Measurements from ENCODE around the gene MMP12. TPM values are rescaled to one million over a fixed set of nuclear protein-coding genes. Genes with fewer than 3 reads are reported as not detected.

MMP12 gene
- total RNA-seq, 1 donor from 2014 or later = not detected

DNA sequence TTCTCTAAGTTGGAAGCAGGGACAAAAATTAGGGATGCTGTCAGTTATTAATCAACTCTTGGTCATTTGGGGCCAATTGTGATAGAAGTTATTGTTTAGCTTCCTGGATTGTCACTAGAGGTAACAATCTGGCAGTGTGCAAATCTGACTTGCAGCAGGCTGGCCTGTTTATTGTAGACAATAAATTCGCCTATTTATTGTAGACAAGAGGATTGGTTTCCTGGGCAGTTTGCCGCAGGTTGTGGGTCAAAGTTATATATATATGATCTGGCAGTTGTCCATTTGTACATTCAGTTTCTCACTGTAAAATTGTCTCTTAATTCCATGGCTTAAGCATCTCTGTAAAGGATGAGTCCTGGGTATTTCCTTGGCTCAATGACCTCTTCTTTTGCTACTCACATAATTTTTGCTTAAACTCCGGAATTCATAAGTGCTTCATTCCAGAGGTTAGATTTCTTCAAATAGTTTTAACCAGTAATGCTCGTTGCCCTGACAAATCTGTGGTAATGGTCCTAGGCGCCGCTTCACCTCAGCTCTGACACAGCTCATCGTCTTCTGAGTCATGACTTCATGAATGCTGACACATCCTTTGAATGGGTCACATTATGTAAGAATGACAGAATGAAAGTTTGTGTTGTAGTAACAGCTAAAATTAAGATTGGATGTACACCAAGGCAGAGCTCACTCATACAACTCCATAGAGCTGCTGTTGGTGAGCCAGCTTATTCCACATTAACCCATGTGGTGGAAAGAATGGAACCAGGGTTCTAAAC, 23.6 kb downstream of the MMP12 start:
- intact Hi-C loops (cut with micrococcal nuclease) = no loop called here

DNA sequence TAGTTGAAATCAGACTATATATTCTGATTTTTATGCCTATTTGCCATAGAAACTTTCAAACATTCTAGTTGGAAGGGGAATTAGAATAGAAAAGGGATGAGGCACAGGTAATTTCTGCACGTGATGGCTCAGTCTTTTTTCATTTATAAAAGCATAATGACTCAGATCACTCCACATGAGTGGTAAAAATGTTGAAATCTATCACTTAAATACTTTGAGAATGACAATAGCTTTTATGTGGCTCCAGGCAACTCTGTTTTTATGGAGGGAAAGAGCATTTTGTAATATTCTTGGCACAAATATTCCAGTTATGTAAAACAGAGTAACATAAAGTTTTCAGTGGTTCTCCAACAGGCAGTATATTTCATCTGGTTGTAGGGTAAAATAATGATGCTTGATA, 25.5 kb downstream of the MMP12 start:
- intact Hi-C loops (cut with micrococcal nuclease) = no loop called here

DNA sequence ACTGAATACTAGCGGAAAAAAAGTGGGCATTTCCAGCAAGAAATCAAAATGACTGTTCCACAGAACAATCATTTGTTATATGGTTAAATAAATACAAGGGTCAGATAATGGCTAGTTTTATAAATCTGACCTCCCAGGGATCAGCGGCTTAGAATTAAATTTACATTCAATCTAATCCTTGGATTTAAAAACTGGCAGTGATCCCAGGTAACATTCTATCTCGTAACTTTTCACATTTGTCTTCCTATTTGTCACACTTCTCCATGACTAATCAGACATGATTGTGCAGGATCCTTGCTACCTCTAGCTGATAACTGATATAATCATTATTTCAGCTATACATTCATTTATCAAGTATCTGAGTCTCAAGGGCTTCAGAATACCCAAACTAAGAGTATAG, 28.5 kb downstream of the MMP12 start:
- intact Hi-C loops (cut with micrococcal nuclease) = no loop called here

DNA sequence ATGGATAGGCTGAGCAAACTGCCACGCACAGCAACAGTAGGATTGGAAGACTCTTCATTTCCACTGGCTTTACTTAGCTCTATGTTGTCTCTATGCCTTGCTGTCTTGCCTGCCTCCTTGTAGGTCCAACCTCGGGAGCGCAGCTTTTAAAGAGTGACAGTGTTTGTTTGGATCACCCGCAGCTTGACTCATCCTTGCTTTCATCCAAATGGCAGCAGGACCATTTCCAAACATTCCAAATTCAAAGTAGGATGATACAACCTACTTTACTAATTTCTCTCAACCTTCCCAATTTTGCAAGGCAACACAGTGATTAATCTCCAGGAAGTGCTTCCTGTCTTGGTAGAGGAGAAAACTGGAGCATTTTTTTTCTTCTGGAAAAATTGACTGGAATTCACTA, 31.3 kb downstream of the MMP12 start, which contains the start of gene MMP3:
Gene MMP3 (minus strand): TSS at position 121 of the 400 bp plus-strand sequence. CDS start 63 bp downstream, at position 58.
- intact Hi-C loops (cut with micrococcal nuclease) = no loop called here

DNA sequence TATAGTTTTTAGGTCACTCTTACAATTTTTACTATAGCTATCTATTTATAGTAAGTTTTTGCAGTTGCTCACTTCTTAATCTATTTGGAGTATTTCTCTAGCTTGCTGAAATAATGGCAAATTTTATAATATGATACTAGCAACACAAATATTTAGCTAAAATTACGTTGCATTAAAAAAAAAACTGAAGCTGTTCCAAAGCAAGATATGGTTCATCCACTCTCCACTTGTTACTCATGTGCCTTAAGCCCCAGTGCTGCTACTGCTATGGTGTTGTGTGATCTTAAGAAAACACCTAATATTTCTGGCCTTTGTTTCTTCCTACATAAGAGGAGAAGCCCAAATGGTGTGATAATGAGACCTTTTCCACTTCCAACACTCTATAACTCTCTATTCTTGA, 31.9 kb downstream of the MMP12 start:
- intact Hi-C loops (cut with micrococcal nuclease) = no loop called here

DNA sequence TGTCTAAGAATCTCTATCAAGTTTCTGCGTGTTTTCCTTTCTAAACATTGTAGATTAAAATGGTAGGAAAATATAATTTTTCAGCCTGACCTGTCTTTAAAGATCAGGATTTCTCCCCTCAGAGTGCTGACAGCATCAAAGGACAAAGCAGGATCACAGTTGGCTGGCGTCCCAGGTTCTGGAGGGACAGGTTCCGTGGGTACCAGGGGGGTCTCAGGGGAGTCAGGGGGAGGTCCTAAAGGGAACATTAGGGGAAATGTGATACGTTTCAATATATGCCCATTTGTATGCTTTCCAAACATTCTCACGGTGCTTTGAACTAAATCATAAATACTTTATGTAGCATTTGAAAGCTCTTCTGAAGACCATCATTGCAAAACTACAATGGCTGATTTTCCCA, 34.8 kb downstream of the MMP12 start:
- intact Hi-C loops (cut with micrococcal nuclease) = no loop called here

DNA sequence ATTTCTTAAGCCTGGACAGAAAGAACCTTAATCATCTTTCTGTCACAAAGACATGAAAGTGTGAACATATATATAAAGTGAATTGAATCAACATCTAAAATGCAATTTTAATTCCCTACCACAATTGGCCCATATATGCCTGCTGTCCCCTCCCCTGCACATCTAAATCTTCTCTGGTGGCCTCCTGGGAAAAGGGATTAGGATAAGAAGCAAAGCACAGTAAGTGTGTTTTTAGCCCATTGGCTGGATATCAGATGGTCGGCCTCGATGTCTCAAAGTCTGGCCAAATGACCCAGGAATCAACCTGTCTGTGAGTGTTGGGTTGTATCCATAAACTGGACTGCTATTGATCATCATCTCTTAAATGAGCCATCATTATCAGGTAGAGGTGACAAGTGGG, 37.1 kb downstream of the MMP12 start:
- intact Hi-C loops (cut with micrococcal nuclease) = no loop called here

DNA sequence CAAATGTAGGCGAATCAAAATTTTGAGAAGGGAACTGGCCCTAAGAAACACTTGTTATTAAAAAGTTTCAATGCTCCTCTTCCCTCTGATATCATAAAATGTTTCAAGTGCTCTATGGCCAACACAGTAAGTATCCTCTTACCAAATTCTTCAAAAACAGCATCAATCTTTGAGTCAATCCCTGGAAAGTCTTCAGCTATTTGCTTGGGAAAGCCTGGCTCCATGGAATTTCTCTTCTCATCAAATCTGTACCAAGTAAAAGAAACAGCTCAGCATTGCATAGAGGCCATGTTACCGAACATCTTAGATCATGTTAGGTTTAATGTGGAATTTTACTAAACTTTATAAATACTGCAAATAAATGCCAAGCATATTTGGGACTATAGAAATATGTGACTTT, 37.6 kb downstream of the MMP12 start:
- intact Hi-C loops (cut with micrococcal nuclease) = no loop called here

DNA sequence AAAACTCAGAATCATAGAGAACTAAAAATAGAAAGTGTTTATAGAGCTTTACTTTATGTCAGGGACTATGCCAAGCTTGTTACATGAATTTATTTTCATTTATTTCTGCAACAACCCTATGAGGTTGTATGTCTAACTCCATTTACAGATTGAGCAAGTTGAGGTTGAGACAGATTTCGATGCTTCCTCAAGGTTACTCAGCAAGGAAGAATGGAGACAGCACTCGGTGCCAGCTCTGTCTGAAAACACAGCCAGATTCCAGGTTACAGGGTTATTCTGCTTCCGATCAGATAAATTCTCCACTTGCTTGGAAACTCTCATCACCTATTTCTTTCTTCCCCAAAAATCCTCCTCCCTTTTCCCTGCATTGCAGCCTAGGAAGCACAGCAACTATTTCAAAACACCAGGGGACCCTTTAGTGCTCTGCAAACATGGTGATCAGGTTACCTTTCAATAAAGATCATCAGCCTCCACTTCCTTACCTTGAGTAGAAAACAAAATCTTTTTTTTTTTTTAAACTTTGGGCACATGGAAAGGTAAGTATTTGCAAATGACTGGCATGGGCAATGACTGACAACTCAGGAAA, 38.4 kb downstream of the MMP12 start:
- intact Hi-C loops (cut with micrococcal nuclease) = no loop called here

DNA sequence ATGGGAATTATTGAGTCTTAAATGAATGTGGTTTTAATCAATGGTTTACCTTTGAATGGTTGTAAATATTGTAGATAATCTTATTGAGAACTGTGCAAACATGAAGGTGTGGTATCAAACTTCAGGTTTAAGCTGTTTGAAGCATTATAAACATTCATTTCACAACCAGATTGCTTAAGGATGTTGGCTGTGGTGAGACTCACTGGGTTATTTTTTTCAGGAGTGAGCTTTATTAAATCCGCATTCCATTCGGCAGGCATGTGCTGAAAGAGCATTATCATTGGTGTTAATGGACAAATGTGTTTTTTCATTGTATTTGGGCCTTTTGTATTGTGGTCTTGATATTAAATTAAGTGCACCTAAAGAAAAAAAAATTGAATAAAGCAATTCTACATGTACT, 41.1 kb downstream of the MMP12 start:
- intact Hi-C loops (cut with micrococcal nuclease) = loop anchor here (5.0 kb wide), 2 partner anchors 109 to 224 kb away; no protein-coding TSS in a partner anchor

DNA sequence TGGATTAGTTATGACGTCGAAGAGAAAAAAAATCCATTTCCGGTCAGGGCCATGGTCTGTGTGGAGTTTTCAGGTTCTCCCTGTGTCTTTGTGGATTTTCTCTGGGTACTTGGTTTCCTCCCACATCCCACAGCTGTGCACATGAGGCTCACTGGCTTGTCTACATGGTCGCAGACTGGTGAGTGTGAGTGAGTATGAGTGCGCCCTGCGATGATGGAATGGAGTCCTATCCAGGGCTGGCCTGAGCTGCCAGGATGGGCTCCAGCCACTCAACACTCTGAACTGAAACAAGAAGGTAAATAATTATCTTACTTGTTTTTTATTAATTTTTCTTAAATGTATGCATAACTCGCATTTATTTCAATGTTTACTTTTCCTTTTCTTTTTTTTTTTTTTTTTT, 42.2 kb downstream of the MMP12 start:
- intact Hi-C loops (cut with micrococcal nuclease) = loop anchor here (5.0 kb wide), 2 partner anchors 110 to 225 kb away; no protein-coding TSS in a partner anchor

DNA sequence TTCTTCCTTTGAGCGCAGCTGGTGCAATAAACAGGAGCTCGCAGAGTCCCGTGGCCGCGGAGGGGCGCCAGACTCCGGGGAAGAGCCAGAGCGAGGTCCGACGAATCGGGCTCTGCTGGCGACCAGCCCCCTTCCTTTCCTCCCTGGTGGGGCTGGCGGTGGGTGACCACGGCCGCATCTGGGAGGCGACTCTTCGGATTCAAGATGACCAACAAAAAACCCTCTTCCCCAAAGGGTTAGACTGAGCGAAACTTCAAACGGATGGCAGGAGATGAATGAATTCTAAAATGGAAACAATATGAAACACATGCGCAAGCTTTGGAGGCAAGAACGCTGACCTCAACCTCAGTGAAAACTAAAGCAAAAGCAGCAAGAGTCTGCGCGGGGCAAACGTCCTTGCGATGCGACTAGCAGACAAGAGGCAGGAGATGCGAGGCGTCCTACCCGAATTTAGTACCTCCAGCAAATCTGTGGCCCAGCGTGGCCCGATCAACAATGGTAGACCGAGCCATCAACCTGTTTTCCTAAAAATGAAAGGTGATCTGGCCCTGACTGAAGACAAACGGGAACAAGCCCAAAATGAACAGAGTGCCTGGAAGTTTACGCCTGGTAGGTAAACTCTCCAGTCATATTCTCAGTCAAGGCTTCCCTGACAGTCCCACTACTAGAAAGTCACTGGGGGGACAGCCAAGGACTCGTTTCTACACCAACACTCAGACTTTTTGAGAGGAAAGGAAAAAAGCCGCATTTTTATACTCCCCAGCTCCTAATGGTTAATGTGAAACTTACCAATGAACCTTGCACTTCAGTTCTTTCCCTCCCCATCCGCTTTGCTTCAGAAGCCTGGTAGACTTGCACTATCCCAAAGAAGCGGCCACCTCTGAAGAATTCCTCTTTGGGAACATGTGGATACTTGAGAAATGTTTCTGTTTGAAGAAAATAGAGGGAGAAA, 43.0 kb downstream of the MMP12 start:
- intact Hi-C loops (cut with micrococcal nuclease) = loop anchor here (5.0 kb wide), 2 partner anchors 111 to 226 kb away; no protein-coding TSS in a partner anchor

DNA sequence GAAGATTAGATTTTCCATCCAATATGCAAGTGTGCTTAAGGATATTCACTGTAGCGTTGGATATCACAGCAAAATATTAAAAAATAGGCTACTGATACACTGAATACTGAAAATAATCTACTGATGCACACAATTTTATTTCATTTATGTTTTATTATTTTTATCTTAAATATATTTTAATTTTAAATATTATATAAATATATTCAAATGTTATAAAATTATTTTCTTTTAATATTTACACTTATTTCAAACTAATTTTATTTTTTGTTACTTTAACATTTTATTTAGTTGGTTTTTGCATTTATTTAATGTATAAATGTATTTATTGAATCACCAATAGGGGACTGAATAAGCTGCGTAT, 43.7 kb downstream of the MMP12 start:
- intact Hi-C loops (cut with micrococcal nuclease) = loop anchor here (5.0 kb wide), 2 partner anchors 111 to 226 kb away; no protein-coding TSS in a partner anchor

DNA sequence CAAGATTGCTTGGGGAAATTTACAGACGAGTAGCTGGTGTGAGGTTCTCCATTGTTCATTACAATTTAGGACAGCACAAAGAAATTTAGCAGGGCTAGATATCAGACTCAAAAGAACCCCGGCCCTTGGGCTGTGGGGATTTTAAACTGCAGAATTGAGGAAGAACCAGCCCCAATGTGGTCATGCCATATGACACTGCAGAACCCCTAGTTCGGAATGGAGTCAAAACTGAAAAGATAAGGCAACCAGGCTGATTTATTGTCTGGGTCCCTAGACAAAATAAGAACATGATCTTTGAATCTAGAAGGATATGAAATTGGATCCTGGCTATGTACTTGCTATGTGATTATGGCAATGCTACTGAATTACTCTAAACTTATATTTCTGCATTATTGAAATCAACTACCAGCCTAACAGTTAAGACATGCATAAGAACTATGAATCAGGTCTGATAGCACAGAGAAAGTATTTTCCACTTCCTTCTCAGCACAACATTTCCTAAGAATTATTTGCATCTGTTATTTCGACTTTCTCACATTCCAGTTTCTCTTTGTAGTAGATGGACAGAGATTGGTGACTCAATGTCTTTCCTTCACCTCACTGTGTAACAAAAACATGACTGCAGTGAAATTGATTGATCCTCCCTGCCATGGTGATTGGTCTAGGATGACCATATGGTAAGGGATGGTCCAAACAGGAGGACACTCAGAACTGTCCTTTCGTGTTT, 44.6 kb downstream of the MMP12 start:
- intact Hi-C loops (cut with micrococcal nuclease) = loop anchor here (5.0 kb wide), 2 partner anchors 112 to 227 kb away; no protein-coding TSS in a partner anchor

DNA sequence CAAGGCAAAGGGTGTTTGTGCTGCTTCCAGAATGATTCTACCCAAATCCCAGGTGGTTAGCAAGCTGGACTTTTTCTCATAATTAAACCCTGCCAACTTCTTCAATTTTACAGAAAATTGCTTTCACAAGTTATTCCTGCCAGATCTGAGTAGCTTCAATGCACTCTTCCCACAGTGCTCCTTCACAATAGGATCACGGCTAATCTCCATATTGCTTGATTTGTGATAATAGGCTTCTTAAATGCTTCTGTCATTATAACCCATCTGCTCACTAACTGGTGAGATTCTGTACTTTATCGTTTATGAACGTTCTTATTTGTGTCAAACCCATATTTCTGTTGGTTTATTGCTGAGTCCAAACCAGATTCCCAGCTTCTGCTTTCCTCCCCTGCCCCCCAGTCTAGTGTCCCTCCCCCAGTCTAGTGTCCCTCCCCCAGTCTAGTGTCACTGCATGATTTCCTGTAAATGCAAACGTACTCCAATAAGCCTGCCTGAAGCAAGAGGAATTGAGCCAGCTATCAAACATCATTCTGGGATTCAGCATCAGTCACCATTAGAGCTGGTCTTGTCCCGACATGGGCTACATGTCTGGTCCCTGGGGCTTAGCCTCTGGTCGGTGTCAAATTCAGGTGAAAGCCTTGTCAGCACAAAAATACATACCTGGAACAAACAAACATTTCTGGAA, 45.3 kb downstream of the MMP12 start:
- intact Hi-C loops (cut with micrococcal nuclease) = no loop called here

DNA sequence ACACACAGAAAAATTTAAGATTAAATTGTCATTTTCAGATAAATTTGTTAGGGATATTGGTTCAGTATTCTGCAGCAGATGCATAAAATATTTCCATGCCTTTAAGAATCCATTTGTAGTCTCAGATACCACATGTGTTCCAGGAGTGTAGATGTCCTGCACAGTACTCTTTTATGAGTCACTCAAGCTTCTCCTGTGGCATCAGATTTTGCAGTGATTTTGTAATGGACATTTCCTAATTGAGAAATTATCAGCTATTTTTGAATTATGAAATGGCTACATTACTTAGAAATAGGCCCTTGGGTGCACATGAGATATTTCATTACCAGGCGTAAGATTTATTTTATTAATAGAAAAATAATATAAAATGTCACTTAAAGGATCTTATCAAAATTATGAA, 50.2 kb downstream of the MMP12 start:
- intact Hi-C loops (cut with micrococcal nuclease) = no loop called here

DNA sequence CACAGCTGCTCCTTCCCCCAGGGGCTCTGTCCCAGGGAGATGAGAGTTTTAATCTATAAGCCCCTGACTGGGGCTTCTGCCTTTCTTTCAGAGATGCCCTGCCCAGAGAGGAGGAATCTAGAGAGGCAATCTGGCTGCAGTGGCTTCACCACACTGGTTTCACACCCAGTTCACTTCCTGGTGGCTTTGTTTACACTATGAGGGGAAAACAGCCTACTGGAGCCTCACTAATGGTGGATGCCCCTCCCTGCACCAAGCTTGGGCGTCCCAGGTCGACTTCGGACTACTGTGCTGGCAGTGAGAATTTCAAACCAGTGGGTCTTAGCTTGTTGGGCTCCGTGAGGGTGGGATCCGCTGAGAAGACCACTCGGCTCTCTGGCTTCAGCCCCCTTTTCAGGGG, 55.3 kb downstream of the MMP12 start:
- intact Hi-C loops (cut with micrococcal nuclease) = no loop called here

DNA sequence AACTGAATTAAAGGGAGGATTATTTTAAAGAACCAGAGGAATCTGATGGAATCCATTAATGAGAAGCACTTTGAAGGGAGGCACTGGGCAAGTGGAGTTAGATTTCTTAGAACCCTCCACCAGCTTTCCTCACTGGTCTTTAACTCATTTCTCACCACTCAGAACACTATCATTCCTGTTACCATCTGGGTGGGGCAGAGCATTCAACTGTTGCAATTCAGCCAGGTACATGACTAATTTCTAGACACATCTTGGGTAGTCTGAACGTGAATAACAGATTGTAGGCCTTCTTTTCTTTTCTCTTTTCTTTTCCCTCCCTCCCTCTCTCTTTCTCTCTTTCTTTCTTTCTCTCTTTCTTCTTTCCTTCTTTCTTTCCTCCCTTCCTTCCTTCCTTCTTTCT, 61.3 kb downstream of the MMP12 start:
- intact Hi-C loops (cut with micrococcal nuclease) = no loop called here

Data from T-helper 1 cell treated with Interleukin-12 subunit alpha and Interleukin-12 subunit beta and Interleukin-4 antibody, amounts not matched to agents 30 ng/mL and 1 ng/mL, for 36 hours (primary cell).